ENCODE measurements around the gene MINDY4.

MINDY4 gene

DNA sequence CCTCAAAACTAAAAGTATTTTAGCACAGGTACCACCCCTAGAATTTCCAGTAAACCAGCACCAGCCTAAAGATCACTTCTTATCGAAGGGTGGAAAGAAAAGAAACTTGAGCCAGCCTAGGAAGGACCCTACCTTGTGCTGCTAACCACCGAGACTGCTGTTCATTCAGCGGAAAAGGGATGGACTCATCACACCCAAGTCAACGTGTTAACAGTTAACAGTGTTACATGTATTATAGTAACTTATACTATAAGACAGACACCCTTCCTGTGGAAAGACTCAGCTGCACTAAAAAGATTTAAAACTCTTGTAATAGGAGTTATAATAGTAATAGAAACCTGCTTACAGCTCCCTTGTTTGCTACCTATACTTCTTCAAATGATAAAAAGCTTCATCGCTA is 39.8 kb downstream of the MINDY4 start:
- H3K27me3 ChIP-seq (replicated peaks) = no peaks in the 10 kb centered on the region
- no peak overlapping the region for H3K4me3 ChIP-seq (ENCODE audit: low read depth, low read length)
- no peak for DNase-seq
- in situ Hi-C loops (cut with HindIII; ENCODE audit: low pct_ligation_motif_present, low sequenced_read_pairs) = loop anchor here (25.0 kb wide), 1 partner anchor 301 kb away; no protein-coding TSS in a partner anchor
- H3K27ac ChIP-seq = no peak overlapping the region
- no peaks in the 10 kb centered on the region for H3K36me3 ChIP-seq (replicated peaks)
- TF ChIP-seq, protein P1, sequence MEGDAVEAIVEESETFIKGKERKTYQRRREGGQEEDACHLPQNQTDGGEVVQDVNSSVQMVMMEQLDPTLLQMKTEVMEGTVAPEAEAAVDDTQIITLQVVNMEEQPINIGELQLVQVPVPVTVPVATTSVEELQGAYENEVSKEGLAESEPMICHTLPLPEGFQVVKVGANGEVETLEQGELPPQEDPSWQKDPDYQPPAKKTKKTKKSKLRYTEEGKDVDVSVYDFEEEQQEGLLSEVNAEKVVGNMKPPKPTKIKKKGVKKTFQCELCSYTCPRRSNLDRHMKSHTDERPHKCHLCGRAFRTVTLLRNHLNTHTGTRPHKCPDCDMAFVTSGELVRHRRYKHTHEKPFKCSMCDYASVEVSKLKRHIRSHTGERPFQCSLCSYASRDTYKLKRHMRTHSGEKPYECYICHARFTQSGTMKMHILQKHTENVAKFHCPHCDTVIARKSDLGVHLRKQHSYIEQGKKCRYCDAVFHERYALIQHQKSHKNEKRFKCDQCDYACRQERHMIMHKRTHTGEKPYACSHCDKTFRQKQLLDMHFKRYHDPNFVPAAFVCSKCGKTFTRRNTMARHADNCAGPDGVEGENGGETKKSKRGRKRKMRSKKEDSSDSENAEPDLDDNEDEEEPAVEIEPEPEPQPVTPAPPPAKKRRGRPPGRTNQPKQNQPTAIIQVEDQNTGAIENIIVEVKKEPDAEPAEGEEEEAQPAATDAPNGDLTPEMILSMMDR (IDR thresholded peaks at IDR 0.05; ENCODE audit: low read depth, low read length, missing control alignments) = no peak

DNA sequence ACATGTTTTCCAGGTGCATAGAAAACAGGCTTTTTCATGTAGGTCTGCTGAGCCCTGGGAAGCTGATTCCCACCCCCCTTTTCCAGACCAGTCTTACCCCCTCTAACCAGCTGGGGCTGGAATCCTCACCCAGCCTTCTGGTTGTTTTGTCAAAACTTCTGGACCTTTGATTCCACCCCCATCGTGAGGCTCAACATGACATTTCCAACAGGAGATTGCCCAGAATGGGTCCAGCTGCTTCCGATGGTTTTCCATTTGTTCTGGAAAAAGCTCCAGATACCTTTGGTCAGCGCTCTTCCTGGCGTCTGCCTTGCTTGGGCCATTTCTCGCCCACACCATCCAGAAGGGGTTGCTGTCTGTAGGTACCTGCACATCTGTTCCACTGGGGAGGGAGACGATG is 41.5 kb downstream of the MINDY4 start:
- DNase-seq = no peak
- in situ Hi-C loops (cut with HindIII; ENCODE audit: low pct_ligation_motif_present, low sequenced_read_pairs) = loop anchor here (25.0 kb wide), 1 partner anchor 300 kb away; no protein-coding TSS in a partner anchor

DNA sequence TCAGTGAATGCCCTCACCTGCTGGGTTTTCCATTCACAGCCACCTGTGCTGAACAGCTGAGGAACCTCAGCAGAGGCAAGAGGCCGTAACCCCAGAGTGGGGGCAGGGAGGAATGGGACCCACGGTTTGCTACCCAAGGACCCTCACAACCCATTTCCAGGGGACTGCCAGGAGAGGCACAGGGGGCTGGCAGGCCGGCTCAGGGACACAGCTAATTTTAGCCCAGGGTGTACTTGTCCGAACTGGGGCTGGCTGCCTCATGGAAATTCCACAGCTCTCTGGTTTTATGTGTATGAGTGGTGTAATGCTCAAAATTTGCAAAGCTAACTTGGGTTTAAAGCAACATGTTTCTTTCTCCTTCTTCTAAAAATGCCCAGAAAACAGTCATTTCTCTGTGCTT is 42.2 kb downstream of the MINDY4 start:
- H3K27me3 ChIP-seq (replicated peaks) = no peaks in the 10 kb centered on the region
- no peak overlapping the region for H3K27ac ChIP-seq
- in situ Hi-C loops (cut with HindIII; ENCODE audit: low pct_ligation_motif_present, low sequenced_read_pairs) = loop anchor here (25.0 kb wide), 1 partner anchor 299 kb away; no protein-coding TSS in a partner anchor
- TF ChIP-seq, protein P1 (IDR thresholded peaks at IDR 0.05; ENCODE audit: low read depth, low read length, missing control alignments) = no peak
- no peak for DNase-seq
- H3K36me3 ChIP-seq (replicated peaks) = no peaks in the 10 kb centered on the region
- H3K4me3 ChIP-seq (ENCODE audit: low read depth, low read length) = no peak overlapping the region

More for the DNA sequence above, 41.5 kb downstream of the MINDY4 start:
- Histone ChIP-seq H3K4me3 (ENCODE audit: low read depth, low read length) (no peak overlapping the region), H3K27me3 (replicated peaks) (no peaks in the 10 kb centered on the region), H3K36me3 (replicated peaks) (no peaks in the 10 kb centered on the region), H3K27ac (no peak overlapping the region)
- TF ChIP-seq, protein P1 (IDR thresholded peaks at IDR 0.05; ENCODE audit: low read depth, low read length, missing control alignments) = no peak

DNA sequence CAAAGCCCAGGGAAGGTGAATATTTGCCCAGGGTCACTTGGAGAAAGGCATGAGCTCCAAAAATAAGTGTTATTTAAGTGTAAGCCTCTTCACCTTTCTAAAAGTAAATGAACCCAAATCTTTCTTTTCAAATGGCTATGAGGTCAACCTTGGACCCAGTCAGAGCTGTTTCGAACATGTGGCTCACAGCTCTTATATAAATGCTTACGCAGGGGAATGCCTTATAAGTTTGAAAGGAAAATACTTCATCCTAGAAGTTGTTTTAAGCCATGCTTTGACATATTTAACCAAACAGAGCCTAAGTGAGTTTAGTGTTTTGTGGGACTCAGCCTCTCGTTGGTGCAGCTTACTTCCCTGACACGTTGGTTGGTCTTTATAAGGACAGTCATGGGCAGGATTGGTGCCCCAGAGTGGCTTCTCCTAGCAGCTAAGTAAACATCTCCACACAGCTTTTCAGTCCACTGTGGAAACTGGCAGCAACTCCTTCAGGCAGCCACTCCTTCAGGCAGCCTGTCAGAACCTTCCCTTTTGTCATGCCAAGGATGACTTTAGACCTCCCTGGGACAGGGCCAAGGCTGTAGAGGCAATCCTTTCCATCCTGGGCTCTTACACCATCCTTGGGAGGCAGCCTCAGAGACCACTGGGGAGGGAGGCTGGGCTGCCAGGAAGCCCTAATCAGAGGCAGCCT is 43.6 kb downstream of the MINDY4 start:
- no peak overlapping the region for H3K27ac ChIP-seq
- no peak overlapping the region for H3K4me3 ChIP-seq (ENCODE audit: low read depth, low read length)
- no peaks in the 10 kb centered on the region for H3K36me3 ChIP-seq (replicated peaks)
- TF ChIP-seq, protein P1 (IDR thresholded peaks at IDR 0.05; ENCODE audit: low read depth, low read length, missing control alignments) = no peak
- no peaks in the 10 kb centered on the region for H3K27me3 ChIP-seq (replicated peaks)
- in situ Hi-C loops (cut with HindIII; ENCODE audit: low pct_ligation_motif_present, low sequenced_read_pairs) = loop anchor here (25.0 kb wide), 1 partner anchor 297 kb away; no protein-coding TSS in a partner anchor
- DNase-seq = no peak

DNA sequence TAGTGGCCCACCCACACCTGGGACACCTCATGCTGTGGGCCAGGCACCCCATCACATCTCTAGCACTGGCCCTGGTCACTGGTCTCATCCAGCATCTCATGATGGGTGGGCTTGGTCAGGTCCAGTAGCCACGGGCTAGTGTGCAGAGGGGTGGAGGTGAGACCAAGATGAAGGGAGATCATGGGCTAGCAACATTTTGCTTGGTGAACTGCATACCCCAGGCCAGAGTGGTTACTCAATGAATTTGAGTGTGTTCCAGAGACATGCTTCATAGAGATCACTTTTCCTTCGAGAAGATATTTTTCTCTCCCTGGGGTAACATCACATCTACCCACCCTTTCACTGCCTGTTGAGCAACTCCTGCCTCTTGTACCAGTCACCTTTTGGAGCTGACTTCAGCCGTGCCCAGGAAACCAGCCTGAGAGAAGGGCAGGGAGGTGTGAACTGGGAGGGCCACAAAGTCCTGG is 44.2 kb downstream of the MINDY4 start:
- in situ Hi-C loops (cut with HindIII; ENCODE audit: low pct_ligation_motif_present, low sequenced_read_pairs) = loop anchor here (25.0 kb wide), 1 partner anchor 297 kb away; no protein-coding TSS in a partner anchor
- no peaks in the 10 kb centered on the region for H3K27me3 ChIP-seq (replicated peaks)
- no peak overlapping the region for H3K27ac ChIP-seq
- TF ChIP-seq, protein P1 (IDR thresholded peaks at IDR 0.05; ENCODE audit: low read depth, low read length, missing control alignments) = no peak
- DNase-seq = no peak
- H3K4me3 ChIP-seq (ENCODE audit: low read depth, low read length) = no peak overlapping the region
- H3K36me3 ChIP-seq (replicated peaks) = no peaks in the 10 kb centered on the region
